Prostate gland (tissue), 2 donors: ENCODE results near the gene SMPD3. TPM values are rescaled to one million over a fixed set of nuclear protein-coding genes. Genes with fewer than 3 reads are reported as not detected.

Source experiments
- DNase-seq: peaks from one replicate; pipeline ENCODE4 v3.0.0-alpha.2; 2019; ENCODE audit warnings: low spot score
- H3K27ac ChIP-seq, 2 donors: fragments of 200-600 bp; sonication (generic); 2 replicates each; pipeline ENCODE4 v1.5.1; 2017 to 2019
- H3K27me3 ChIP-seq: fragments of 200-600 bp; sonication (generic); replicated peaks from 2 replicates; pipeline ENCODE4 v1.5.1; 2019; ENCODE audit not compliant: insufficient read depth
- H3K36me3 ChIP-seq, 2 donors: fragments of 200-600 bp; sonication (generic); 1 replicate in 1 of 2; 2 replicates in 1 of 2; pipeline versions ENCODE4 v1.5.1 to v1.8.1; 2017 to 2019
- H3K4me1 ChIP-seq: fragments of 200-600 bp; sonication (generic); replicated peaks from 2 replicates; pipeline ENCODE4 v1.5.1; 2019
- H3K4me3 ChIP-seq, 2 donors: fragments of 200-600 bp; sonication (generic); 2 replicates each; pipeline ENCODE4 v1.5.1; 2017 to 2019
- H3K9me3 ChIP-seq: fragments of 200-600 bp; sonication (generic); 2 replicates; pipeline ENCODE4 v1.5.1; 2017
- CTCF ChIP-seq, 4 experiments: fragments of 200-600 bp in 2 of 4; fragments of 450-650 bp in 2 of 4; sonication (generic) in 2 of 4; IDR thresholded peaks; 1 replicate in 3 of 4; 2 replicates in 1 of 4; pipeline ENCODE4 v1.5.1; 2016 to 2019; ENCODE audit warnings: antibody characterized with exemption in 4 of 4, mild to moderate bottlenecking in 2 of 4, moderate library complexity in 2 of 4
- POLR2A ChIP-seq: fragments of 450-650 bp; IDR thresholded peaks from one replicate; pipeline ENCODE4 v1.6.1; 2016; ENCODE audit warnings: antibody characterized with exemption, mild to moderate bottlenecking
- POLR2AphosphoS5 ChIP-seq: sonication (generic); formaldehyde crosslinking; IDR thresholded peaks from one replicate; pipeline ENCODE4 v1.6.1; 2017; ENCODE audit warnings: antibody characterized with exemption
- whole genome bisulfite sequencing: methylation state at CpG from one replicate; pipeline ENCODE4 v1.1.5; 2018; 5-methylcytosine and 5-hydroxymethylcytosine counted together
- intact Hi-C: fragments of 100-400 bp; cut with DNase I; formaldehyde crosslinking; loops from one replicate; pipeline ENCODE4 v1.14.2; 2022
- total RNA-seq, 2 donors: library from RNA; depleted of rRNA; stranded (reverse); fragments of >200 nt; gene quantifications; one replicate each; pipeline ENCODE4 v1.1.0, GENCODE V29; 2016

Gene SMPD3
- total RNA-seq, 2 donors from 2014 or later = 4.7 to 27.8 TPM

GRCh38 chr16:68353366-68353765, 94.9 kb downstream of the SMPD3 start:
- Histone ChIP-seq H3K9me3 (no peaks in the 10 kb centered on the region), H3K27ac (no peak overlapping the region), H3K4me1 (no peaks in the 10 kb centered on the region), H3K27me3 (no peaks in the 10 kb centered on the region), H3K36me3 (peaks cover 10 to 14% of the 10 kb centered on the region in 2 donors), H3K4me3 (no peak overlapping the region)
- TF ChIP-seq POLR2A (no peak), CTCF (IDR thresholded peaks at IDR 0.05) (no peak), POLR2AphosphoS5 (no peak)
- 88% methylated on average over 13 of the region's 13 CpGs for WGBS
- no peak for DNase-seq
- intact Hi-C loops = no loop called here

- Histone ChIP-seq H3K36me3 (peaks cover 10% of the 10 kb centered on the region in 2 donors), H3K4me3 (no peak overlapping the region), H3K4me1 (no peaks in the 10 kb centered on the region), H3K27me3 (no peaks in the 10 kb centered on the region), H3K9me3 (no peaks in the 10 kb centered on the region), H3K27ac (peak overlapping the region in 1 of 2 donors; percentile 31)
- 79% methylated on average over 11 of the region's 11 CpGs for WGBS
- TF ChIP-seq POLR2A (no peak), POLR2AphosphoS5 (peak; percentile 79)
- intact Hi-C loops = no loop called here
- peak; percentile 76 for DNase-seq
Measured at GRCh38 chr16:68351991-68352431, 96.3 kb downstream of the SMPD3 start.

GRCh38 chr16:68351463-68351862, 96.8 kb downstream of the SMPD3 start:
- Histone ChIP-seq H3K4me1 (no peaks in the 10 kb centered on the region), H3K36me3 (peaks cover 4 to 10% of the 10 kb centered on the region in 2 donors), H3K27me3 (no peaks in the 10 kb centered on the region), H3K4me3 (no peak overlapping the region), H3K27ac (peak overlapping the region in 1 of 2 donors; percentile 31), H3K9me3 (no peaks in the 10 kb centered on the region)
- DNase-seq = no peak
- TF ChIP-seq CTCF (IDR thresholded peaks at IDR 0.05) (no peak), POLR2A (no peak), POLR2AphosphoS5 (no peak)
- intact Hi-C loops = no loop called here
- WGBS = 76% methylated on average over 11 of the region's 11 CpGs

- 95% methylated on average over 10 of the region's 10 CpGs for WGBS
- TF ChIP-seq POLR2AphosphoS5 (no peak), CTCF (IDR thresholded peaks at IDR 0.05) (no peak), POLR2A (no peak)
Measured at GRCh38 chr16:68350813-68351350, 97.4 kb downstream of the SMPD3 start.

GRCh38 chr16:68349838-68350410, 98.4 kb downstream of the SMPD3 start:
- DNase-seq = no peak
- intact Hi-C loops = no loop called here
- peaks cover 4 to 10% of the 10 kb centered on the region in 2 donors for H3K36me3 ChIP-seq
- H3K27me3 ChIP-seq = no peaks in the 10 kb centered on the region
- no peak overlapping the region for H3K4me3 ChIP-seq
- no peak for TF ChIP-seq POLR2A
- no peak for TF ChIP-seq POLR2AphosphoS5
- no peak for TF ChIP-seq CTCF (IDR thresholded peaks at IDR 0.05)
- no peaks in the 10 kb centered on the region for H3K4me1 ChIP-seq
- no peaks in the 10 kb centered on the region for H3K9me3 ChIP-seq
- WGBS = 97% methylated on average over 10 of the region's 10 CpGs
- no peak overlapping the region for H3K27ac ChIP-seq

More at GRCh38 chr16:68350813-68351350, 97.4 kb downstream of the SMPD3 start:
- Histone ChIP-seq H3K36me3 (peaks cover 4 to 10% of the 10 kb centered on the region in 2 donors), H3K27me3 (no peaks in the 10 kb centered on the region), H3K4me1 (no peaks in the 10 kb centered on the region), H3K27ac (no peak overlapping the region), H3K9me3 (no peaks in the 10 kb centered on the region), H3K4me3 (no peak overlapping the region)
- intact Hi-C loops = no loop called here
- no peak for DNase-seq
